G401.6 (cell line): ENCODE results near the gene EPB41L4B.

Source experiments
- FAIRE-seq: peaks from 2 replicates; lab custom pipeline; 2012; peaks lifted over from hg19 to GRCh38; lab: Jason Lieb, UNC

Gene EPB41L4B

DNA sequence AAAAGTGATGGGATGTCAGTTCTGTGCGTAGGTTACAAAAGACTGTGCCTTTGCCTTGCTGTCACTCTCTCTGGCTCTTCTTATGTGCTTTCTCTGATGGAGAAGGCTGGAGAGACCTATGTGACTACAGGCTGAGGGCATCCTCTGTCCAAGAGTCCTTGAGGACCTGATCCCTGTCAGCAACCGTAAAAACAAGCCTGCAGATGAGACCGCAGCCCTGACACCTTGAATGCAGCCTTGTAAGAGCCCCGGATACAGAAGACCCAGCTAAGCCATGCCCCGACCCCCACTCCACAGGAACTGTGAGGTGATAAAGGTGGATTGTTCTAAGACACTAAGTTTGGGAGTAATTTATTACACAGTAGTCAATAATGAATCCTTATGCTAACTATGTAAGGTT is 121.2 kb downstream of the EPB41L4B start:
- no peak for FAIRE-seq

DNA sequence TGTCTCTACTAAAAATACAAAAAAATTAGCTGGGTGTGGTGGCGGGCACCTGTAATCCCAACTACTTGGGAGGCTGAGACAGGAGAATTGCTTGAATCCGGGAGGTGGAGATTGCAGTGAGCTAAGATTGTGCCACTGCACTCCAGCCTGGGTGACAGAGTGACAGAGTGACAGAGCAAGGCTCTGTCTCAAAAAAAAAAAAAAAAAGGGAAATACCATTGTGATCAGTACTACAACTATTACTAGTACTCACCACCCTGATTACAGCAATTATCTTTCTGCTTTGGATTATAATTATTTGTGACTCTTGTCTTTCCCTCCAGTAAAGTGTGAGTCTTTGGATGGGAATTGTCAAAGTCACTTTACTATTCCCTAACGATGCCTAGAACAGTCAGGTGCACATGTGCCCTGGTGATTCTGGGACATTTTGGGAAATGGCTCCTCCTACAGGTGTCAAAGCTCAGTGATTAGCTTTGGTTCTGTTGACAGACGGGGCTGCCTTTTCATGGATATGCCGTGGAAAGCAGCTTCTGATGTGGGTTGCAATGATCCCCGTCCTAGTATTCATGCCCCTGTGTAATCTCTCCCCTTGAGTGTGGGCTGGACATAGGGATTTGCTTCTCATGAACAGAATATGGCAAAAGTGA is 122.0 kb downstream of the EPB41L4B start:
- FAIRE-seq: no peak

DNA sequence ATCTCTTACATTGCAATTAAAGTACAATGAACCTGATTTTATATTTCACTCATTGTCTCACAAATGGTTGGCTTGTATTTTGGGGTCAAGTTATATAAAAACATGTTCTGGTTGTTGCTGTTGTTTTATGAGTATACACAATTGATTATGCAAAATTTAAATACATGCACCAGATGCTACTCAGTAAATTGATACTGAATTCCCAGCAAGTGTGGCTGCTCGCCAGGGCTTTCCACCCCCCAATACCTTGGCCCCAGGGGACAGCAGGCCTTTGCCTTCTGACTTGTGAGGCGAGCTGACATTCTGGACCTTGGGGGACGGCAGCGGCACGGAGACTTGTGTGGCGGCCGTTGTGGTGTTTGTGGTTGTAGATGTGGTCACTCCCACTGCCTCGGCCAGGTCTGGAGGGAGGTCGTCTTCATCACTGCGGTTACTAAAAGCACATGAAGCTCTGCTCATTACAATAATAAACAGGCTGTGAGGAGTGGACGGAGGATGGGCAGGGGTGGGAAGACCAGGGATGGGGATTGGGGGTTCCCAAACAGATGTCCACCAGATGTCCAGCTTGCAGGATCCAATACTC is 126.8 kb downstream of the EPB41L4B start:
- no peak for FAIRE-seq

DNA sequence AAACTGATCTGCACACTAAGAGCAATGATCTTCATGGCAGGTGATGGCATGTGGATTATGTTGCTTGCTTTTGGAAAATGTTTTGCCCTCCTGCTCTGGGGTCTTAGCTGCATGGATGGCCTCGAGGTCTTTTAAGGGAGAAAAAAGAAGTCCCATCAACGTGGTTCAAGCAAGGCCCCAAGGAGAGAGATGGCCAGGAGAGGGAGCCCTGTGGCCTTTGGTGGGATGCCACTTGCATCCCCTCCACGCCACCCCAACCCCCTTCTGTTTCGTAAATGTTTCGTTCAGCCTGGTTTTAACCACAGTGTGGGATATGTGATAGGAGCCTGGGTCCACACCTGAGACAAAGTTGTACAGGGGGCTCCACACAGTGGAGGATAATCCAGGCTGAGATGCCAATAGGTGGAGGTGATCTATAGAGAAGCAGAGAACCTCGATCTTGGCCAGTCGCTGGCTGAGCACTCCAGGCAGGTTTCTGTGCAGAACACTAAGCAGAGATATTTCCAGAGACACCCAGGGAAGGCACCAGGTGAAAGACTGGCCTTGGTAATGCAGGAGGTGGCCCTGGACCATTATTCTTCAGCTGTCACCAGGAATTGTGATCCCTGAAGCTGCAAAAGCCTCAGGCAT is 128.0 kb downstream of the EPB41L4B start:
- FAIRE-seq: no peak

DNA sequence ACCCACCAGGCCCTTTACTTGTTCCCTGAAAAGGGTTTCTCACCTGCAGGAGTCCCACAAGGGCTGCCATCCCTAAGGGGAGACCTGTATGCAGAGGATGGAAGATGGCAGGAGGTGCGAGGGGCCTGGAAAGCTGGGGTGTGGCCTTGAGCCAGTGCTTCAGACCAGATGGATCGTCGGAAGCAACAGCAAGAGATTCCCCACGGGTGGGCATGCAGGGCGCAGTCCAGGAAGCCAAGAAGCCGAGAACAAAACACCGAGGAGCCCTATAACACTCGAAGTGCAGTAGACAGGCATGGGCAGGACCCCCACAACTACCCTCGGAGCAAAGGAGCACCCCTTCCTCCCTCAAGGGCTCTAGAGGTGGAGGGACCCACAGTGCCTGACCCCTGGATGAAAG is 129.1 kb downstream of the EPB41L4B start:
- FAIRE-seq: no peak

DNA sequence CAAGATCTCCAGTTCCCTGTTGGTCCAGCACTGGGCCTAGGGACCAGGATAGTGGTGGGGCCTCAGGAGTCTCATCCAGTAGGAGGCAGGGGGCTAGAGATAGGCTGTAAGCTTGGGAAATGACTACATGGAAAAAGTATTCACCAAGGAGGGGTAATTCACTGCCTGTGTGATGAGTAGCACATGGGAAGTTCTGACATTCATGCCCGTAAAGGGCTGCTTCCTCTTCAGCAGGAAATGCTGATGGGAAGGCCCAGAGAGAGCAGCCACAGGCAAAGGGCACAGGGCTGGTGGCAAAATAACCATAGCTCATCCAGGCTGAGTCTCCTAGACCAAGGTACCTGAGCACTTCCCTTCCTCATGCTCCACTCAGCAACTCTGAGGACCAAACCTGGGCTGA is 130.7 kb downstream of the EPB41L4B start:
- no peak for FAIRE-seq

DNA sequence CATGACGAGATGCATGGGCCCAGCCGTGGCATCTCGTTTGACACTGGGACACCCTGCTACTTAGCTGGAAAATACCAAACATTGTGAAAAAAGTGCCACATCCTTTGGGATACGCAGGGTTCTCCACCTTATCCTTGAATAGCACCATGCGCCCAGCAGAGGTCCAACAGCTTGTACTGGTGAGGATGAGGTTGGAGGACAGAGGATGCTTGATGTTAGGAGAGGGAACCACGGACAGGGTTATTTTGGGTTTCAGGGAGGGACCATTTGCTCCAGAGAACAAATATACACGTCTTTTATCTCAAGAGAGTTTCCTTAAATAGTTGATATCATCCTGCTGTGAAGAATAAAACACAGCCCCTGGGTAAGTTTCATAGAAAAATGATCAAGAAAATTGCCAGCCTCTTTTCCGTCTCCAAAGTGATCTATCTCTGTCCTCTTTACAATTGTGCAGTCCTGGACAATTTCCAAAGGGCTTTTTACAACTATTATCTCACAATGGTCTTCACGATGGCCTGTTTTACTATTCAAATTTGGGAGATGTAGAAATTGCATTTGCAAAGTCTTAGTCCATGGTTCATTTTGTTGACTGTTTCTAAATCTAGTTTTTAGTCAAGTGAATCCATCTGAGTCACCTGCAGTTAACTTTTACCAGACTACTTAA is 133.9 kb downstream of the EPB41L4B start:
- no peak for FAIRE-seq

DNA sequence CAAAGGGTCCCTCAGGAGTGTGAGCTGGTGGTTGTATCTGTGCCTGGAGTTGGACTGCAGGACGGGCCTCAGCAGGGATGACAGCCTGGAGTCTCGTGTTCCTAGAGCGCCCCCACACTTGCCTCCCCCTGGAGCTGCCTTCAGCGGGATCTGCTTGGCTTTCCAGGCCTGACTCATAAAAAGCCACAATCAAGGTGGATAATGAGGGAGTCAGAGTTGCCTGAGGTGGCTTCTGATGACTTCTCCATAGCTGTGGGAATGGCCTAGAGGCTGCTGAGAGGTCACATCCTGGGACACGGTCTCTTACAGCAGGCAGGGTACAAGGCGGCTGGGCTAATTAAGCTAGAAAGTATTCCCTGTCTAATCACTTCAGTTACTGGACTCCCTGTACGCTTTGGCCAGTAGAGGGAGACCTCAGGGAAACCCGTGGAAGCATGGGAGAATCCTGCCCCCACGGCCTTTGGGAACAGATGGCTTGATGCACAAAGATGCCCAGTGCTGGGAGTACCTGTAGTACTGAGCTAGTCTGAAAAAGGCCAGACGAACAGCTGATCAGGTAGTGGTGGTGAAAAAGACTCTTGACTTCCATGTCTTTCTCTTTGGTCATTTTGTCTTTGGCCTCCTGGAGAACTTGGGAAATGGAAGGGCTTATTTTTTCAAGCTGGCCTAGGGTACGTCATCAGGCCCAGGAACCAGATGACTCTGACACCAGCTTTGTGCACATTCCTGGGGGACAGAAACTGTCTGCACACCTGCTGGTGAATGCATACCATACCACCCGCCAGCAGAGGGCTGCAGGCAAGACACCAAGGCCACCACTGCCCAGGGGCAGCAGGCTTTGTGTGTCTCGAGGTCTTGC is 137.7 kb downstream of the EPB41L4B start:
- FAIRE-seq: no peak

DNA sequence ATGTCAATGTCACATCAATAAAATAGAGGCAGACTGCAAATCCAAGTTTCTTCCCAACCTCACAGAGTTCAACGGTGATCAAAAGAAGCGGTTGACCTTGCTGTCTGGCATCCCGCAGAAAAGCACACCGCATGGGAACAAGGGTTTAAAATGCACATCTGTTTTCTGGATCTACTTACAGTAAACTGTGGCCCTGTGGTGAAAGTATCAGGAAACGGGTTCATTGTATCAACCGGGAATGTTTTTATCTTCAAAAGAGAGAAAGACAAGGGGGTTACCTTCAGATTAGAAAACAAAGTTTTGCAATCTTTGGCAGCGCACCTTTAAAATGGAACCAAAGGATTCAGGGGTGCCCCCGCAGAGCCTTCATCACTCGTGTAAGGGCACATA is 138.3 kb downstream of the EPB41L4B start:
- FAIRE-seq: no peak

DNA sequence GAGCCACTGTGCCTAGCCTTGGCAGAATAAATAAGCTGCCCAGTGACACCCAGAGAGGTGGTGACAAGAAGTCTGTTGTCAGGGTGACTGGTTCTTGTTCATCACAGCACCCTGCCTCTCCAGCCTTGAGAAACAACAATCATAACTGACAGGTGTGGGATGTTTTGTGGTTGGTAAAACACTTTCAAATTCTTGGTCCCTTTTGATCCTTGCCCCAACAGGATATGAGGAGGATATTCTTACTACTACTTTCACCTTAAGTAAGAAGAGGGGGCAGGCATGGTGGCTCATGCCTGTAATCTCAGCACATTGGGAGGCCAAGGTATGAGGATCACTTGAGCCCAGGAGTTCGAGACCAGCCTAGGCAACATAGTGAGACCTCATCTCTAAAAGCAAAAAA is 139.6 kb downstream of the EPB41L4B start:
- FAIRE-seq: no peak

DNA sequence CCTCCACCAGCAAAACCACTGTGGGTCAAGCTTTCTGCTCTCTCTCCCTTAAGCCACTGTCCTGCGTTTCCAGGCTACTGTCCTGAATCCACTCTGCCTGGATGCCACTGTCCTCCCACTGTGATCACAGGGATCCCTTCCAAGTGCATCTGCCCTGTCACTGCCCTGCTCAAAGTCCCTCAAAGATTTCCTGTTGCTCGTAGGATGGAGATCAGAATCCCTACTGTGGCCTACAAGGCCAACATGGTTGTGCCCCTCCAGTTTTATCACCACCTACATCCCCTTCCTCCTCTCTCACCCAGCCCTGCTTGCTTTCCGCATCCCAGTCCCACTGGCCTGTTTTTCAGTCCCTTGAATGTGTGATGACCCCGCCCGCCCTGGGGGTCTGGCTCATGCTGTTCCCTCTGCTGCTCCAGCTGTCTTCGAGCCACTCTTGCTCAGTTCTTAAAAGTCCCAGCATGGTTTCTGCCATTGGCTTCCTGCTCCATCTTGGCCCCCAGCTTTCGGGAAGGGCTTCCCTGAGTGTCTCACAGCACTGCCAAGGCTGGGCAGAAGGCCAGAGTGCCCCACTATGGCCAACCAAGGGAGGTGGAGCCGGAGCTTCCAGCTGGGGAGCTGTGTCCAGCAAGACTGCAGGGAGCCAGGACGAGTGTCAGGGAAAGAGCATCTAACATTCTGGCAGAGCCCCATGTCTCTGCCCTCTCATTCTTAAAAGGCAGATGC is 140.9 kb downstream of the EPB41L4B start:
- no peak for FAIRE-seq

DNA sequence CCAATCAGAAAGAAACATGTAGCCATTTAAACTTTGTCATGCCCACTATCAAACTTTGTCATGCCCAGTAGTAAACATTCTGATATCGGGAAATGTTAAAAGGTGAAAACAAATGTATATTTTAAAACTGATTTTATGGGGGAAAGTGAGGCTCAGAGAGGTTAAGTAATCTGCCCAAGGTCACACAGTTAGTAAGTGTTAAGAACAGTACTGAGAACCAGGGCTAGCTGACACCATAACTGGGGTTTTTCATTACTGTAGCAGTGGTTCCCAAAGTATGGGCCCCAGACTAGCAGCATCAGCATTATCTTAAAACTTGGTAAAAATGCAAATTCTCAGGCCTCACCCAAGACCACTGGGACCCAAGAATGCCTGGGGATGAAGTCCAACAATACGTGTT is 143.9 kb downstream of the EPB41L4B start:
- FAIRE-seq: no peak

DNA sequence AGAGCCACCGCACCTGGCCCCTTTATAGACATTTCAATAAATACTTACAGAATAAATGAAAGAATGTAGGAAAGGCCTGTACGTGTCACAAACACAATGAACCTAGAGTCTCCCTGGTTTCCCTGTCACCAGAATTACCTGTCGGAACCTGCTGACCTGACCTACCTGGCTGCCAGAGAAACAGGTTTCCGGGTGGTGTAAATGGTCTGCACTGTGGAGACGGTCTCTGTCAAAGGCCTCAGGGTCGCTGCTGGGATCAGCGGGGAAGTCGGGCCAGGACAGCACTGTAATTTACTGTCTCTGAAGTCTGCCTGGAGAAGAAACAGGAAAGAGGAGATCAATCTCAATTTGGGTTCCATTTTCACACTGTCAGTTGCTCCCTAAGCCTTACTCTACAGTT is 144.5 kb downstream of the EPB41L4B start:
- FAIRE-seq: no peak

DNA sequence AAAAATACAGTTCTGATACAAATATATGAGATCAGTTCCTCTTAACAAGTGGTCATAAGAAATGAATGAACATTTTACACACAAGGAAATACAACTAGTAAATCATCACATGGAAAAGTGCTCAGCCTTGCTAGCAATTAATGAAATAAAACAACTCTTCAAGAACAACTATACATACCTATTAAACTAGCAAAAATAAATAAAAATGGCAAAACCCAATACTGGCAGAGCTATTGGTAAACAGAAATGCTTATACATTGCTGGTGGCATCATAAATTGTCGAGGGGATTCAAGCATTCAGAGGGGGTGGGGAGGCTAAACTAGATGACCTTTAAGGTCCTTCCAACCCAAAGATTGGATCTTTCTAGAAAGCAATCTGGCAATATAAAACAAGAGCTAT is 147.9 kb downstream of the EPB41L4B start:
- no peak for FAIRE-seq

DNA sequence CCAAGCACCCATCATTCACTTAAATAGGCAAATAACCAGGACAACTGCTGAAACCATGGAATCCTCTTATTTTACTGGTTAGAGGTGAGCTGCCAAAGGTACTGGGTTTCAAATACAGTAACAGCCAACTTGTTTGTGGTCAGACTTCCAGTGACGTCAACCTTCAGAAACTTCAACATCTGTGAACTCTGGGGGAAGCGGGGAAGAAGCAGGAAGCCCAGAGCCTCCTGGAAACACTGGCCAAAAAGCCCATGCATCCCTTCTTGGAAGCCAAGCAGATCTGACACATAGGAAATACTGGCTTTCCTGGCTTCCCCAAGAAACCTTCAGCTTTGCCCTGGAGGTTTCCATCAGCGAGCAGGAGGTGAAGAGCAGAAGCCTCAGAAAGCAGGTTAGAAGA is 148.9 kb downstream of the EPB41L4B start:
- no peak for FAIRE-seq

DNA sequence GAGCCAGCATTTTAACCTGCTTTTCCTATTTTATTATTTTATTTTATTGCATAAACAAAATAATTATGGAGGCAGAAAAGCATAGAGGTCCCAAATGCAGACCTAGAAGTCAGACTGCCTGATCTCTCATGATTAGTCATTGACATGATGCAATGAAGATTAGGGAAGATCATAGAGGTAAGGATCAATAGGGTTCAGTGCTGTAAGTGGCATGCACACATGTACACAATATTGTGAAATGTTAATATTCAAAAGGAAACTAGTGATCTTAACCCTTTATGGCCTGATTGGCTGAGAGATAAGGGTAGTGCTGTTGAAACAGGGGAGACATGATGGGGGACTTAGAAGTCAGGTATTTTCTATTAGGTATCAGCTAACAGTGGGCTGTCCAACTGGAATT is 152.7 kb downstream of the EPB41L4B start:
- no peak for FAIRE-seq

DNA sequence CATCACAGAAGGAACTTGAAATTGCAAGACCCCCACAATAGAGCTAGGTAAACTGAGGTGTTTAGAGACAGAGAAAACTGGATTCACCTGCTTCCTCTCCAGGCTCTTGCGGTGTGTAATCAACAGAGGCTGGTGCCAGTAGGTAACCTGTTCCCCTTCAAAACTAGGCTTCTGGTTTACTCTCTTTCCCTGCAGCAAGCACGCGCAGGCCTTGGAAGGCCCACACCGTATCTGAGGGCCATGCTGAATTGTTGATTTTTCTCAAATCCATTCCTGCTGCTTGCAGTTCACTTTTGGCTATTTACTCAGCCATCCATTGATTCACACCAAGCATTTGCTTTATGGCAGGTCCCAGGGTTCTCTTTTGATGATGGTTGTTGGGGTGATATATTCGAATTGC is 153.1 kb downstream of the EPB41L4B start:
- no peak for FAIRE-seq

DNA sequence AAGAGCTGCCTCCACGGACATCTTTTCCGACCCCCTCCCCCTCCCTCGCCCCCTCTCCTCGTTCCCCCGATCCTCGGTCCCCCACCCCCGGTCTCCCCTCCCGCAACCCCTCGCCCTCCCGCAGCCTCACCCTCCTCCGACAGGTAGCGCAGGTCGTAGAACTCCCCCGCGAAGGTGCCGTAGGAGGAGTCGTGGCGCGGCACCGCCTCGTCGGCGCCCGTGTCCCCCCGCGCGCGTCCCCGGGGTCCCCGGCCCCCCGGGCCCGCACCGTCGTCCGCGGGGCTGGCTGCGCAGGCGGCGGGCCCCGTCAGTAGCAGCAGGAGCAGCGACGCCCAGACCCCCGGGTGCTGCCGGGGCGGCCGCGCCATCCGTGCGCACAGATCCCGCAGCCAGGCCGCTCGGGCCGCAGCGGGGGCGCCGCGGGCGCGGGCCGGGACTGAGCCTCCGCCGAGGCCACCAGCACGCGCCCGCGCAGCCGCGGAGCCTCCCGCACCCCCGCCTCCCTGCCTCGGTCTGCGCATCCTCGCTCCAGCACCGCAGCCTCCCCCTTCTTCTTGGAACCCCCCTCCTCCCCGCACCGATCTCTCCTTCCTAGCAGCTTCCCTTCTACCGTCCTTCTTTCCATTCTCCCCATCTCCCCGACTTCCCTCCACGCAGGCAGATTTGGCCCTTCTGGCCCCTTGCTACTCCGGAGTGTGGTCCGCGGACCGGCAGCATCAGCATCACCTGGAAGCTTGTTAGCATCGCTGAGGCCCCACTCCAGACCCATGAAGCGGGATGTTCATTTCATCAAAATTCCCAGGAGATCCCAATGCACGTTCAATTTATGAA is 153.9 kb downstream of the EPB41L4B start, which contains the start of gene FRRS1L:
FRRS1L (minus strand) TSS at position 479 of the 831 bp plus-strand sequence; CDS start at position 368, 111 bp downstream.
- no peak for FAIRE-seq

DNA sequence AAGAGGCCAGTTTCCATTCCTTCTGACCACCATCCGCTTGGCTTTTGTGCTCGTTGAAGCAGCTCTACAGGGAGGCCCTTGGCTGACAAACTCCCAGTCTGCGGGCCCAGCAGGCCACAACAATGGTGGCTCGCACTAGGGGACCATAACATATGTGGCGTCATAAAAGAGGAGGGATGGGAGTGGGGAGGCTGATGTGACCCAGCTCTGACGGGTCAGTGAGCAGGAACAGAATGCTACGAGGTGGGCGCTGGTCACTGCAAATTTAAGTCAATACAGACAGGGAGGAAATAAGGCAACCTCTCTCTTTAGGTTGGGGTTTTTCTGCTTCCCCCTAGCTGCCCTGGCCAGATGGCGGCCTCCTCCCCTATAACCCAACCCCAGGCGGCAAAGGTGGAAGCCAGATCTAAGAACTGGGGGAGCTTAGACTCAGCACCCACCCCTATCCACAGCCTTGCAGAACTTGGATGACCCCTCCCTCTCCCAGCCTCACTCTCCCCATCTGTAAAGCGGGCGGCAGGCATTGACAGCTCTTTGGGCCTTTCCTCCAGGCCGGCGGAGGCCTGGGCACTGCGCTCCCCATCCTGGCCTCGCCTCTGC is 154.6 kb downstream of the EPB41L4B start:
- no peak for FAIRE-seq

DNA sequence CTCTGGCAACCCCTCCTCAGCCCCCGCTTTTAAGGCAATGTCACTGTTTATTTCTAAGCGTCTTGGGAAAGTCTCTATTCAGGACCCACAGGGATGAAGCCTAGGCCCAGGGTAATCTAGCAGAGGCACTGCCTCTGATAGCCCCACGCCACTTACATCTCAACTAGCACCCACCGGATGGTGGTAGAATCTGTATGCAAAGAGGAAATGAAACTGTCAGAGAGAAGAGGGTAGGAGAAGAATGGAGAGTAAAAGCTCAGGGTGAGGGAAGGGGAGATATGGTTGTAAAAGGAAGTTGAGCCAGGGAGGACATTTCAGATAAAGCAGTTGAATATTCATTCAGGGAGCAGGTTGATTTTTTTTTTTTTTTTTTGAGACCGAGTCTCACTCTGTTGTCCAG is 156.8 kb downstream of the EPB41L4B start:
- FAIRE-seq: no peak
